Measurements from ENCODE around the gene DMBT1.

Gene DMBT1

DNA sequence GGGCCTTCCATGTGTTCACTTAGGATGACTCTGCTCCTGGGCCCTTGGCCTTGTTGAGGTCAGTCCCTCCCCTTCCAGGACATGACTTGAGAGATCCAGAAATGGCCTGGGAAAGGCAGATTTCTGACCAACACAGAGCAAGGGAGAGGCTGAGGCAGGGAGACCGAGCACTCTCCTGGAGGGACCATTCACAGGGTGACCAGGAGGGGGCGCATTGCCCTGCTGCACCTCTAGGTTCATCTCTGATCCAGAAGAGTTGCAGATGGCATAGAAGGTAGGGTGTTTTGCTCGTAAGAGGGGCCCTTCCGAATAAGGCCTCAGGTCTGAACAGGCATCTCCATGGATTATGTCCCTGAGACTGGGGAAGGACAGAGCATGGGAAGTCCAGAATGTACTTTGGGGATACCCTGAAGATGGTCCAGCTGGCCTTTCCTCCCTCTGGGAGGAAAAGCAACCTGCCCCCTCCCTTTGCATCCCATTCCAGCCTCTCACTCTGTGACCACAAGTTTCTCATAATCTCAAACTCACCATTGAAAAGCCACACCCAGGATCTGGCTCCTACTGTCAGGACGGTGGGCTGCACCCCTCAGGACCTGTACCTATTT, 6.6 kb downstream of the DMBT1 start:
- peak; percentile 41 for DNase-seq (ENCODE audit: extremely low spot score)
- CTCF ChIA-PET: interaction anchor here (0.9 to 5.7 kb wide), 8 partner anchors 9 to 286 kb away, joined by 3 to 43 read pairs (median 15); no protein-coding TSS in a partner anchor

DNA sequence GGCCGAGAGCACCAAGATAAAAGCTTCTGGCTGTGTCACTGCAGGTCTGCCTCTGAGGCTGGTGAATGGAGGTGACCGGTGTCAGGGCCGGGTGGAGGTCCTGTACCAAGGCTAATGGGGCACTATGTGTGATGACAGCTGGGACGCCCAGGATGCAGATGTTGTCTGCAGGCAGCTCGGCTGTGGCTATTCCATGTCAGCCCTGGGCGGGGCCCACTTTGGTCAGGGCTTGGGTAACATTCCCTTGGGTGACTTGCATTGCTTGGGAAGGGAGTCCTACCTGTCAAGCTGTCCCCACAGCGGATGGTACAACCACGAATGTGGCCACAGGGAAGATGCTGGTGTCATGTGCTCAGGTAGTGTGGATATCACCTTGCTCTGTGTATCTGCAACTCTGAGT, 8.0 kb downstream of the DMBT1 start:
- TF ChIP-seq, protein P1, sequence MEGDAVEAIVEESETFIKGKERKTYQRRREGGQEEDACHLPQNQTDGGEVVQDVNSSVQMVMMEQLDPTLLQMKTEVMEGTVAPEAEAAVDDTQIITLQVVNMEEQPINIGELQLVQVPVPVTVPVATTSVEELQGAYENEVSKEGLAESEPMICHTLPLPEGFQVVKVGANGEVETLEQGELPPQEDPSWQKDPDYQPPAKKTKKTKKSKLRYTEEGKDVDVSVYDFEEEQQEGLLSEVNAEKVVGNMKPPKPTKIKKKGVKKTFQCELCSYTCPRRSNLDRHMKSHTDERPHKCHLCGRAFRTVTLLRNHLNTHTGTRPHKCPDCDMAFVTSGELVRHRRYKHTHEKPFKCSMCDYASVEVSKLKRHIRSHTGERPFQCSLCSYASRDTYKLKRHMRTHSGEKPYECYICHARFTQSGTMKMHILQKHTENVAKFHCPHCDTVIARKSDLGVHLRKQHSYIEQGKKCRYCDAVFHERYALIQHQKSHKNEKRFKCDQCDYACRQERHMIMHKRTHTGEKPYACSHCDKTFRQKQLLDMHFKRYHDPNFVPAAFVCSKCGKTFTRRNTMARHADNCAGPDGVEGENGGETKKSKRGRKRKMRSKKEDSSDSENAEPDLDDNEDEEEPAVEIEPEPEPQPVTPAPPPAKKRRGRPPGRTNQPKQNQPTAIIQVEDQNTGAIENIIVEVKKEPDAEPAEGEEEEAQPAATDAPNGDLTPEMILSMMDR (IDR thresholded peaks at IDR 0.05; ENCODE audit: control extremely low read depth, extremely low read depth, low read depth, missing control alignments): no peak
- ChIA-PET POLR2A (no interaction called here), CTCF (interaction anchor here (0.8 to 5.7 kb wide), 5 partner anchors 9 to 301 kb away, joined by 3 to 43 read pairs (median 3); no protein-coding TSS in a partner anchor)
- DNase-seq (ENCODE audit: extremely low spot score): no peak

More for the DNA sequence above, 6.6 kb downstream of the DMBT1 start:
- TF ChIP-seq, protein P1 (IDR thresholded peaks at IDR 0.05; ENCODE audit: control extremely low read depth, extremely low read depth, low read depth, missing control alignments): peak; percentile 39
- POLR2A ChIA-PET: no interaction called here

DNA sequence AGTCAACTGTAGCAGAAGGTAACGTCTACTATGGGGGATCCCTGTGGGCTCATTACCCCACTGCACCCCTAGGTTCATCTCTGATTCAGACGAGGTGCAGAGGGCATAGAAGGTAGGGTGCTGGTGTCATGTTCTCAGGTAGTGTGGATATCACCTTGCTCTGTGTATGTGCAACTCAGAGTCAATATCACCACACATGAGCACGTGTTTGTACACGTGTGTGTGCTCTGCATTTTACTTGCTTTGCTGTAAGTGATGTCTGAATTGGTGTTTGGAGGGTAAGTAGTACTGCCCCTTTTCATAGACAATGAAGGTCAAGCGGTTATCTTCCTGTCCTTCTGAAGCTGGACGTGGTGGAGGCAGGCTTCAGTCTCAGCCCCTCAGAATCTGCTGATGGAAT, 10.4 kb downstream of the DMBT1 start:
- TF ChIP-seq, protein P1 (IDR thresholded peaks at IDR 0.05; ENCODE audit: control extremely low read depth, extremely low read depth, low read depth, missing control alignments): no peak
- ChIA-PET CTCF (interaction anchor here (1.0 to 1.1 kb wide), 2 partner anchors 136 to 227 kb away, joined by 3 to 4 read pairs; no protein-coding TSS in a partner anchor), POLR2A (no interaction called here)
- DNase-seq (ENCODE audit: extremely low spot score): no peak

DNA sequence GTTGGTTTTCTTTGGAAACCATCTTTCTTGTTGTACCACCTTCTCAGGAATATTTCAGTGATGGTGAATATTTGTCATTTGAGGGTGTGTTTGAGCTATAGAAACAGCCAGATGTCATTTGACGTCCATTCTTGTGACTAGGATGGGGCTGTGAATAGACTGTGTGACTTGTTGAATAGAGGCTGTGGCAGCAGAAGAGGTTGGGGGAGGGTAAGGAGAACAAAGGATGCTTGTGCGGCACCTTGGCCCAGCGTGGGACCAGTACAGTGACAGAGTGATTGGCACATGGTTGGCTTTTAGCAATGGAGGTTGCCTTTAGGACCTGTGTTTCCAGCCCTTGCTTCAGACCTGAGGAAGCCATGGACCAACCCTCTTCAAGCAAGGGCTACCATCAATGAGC, 11.3 kb downstream of the DMBT1 start:
- POLR2A ChIA-PET: no interaction called here
- TF ChIP-seq, protein P1 (IDR thresholded peaks at IDR 0.05; ENCODE audit: control extremely low read depth, extremely low read depth, low read depth, missing control alignments): no peak
- CTCF ChIA-PET: no interaction called here
- no peak for DNase-seq (ENCODE audit: extremely low spot score)

DNA sequence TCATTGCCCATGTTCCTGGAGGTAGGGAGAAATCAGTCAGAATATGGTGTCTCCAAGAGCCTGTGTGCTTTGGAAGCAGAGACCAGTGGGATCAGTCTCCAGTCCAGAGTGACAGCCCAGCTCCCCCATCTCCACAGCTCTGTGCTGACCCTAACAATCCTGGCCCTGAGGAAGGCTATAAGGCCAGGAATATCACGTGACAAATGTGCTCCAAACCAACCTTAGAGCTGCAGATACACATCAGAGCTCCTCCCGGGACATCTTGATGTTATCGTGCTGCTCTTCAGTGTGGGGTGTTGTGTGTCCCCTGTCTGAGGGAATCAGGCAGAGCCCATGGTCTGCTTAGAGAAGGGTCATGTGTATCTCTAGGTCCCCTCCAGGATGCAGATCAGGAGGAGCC, 15.2 kb downstream of the DMBT1 start:
- CTCF ChIA-PET: interaction anchor here (4.1 kb wide), 1 partner anchor 10 kb away, joined by 24 read pairs; no protein-coding TSS in a partner anchor
- no peak for DNase-seq (ENCODE audit: extremely low spot score)
- POLR2A ChIA-PET: no interaction called here
- TF ChIP-seq, protein P1 (IDR thresholded peaks at IDR 0.05; ENCODE audit: control extremely low read depth, extremely low read depth, low read depth, missing control alignments): no peak

DNA sequence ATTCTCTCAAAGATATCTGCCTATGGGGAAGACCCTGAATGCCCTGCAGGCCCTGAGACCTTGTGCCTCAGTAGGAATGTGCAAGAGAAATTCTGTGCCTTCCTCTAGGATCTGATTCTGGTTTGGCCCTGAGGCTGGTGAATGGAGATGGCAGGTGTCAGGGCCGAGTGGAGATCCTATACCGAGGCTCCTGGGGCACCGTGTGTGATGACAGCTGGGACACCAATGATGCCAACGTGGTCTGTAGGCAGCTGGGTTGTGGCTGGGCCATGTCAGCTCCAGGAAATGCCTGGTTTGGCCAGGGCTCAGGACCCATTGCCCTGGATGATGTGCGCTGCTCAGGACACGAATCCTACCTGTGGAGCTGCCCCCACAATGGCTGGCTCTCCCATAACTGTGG, 15.7 kb downstream of the DMBT1 start:
- TF ChIP-seq, protein P1 (IDR thresholded peaks at IDR 0.05; ENCODE audit: control extremely low read depth, extremely low read depth, low read depth, missing control alignments): no peak
- DNase-seq (ENCODE audit: extremely low spot score): no peak
- CTCF ChIA-PET: interaction anchor here (4.1 kb wide), 1 partner anchor 10 kb away, joined by 24 read pairs; no protein-coding TSS in a partner anchor
- POLR2A ChIA-PET: no interaction called here

Data from GM10248 (cell line).